ENCODE data around the gene EP400.

The EP400 gene

DNA sequence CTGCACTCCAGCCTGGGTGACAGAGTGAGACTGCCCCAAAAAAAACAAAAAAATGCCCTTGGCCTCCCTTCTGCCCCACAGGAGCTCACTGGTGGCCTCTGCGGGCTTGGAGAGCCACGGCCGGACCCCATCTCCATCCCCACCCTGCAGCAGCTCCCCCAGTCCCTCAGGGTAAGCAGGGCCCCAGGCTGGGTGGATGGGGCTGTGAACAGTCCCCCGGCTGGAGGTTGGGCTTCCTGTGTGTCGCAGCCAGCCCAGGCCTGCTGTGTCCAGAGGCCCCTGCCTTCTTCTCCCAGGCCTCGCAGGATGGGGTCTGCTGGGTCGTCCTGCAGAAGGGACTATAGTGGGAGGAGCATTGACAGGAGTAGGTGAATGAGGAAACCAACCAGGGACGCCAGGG lies 36.1 kb upstream of the EP400 start:
- no peak for DNase-seq

DNA sequence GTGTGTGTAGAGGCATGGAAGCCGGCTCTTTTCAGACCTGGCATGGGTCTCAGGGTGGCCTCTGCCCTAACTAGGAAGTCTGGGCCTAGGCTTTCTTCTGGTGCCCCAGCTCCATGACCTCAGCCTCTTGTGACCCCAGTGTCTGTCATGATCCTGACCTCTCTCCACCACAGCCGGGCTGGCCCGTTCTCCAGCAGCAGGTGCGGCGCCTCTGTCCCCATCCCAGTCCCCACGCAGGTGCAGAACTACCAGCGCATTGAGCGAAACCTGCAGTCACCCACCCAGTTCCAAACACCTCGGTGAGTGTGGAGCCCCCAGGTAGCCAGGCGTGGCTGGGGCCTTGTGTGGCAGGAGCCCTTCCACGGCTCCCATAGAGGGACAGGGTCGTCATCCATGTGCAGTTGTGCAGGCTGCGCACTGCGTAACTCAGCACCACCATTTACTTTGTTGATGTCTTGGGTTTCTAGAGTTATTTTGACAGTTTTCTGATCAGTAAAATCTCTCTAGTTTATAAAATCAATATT lies 35.5 kb upstream of the EP400 start:
- no peak for DNase-seq

DNA sequence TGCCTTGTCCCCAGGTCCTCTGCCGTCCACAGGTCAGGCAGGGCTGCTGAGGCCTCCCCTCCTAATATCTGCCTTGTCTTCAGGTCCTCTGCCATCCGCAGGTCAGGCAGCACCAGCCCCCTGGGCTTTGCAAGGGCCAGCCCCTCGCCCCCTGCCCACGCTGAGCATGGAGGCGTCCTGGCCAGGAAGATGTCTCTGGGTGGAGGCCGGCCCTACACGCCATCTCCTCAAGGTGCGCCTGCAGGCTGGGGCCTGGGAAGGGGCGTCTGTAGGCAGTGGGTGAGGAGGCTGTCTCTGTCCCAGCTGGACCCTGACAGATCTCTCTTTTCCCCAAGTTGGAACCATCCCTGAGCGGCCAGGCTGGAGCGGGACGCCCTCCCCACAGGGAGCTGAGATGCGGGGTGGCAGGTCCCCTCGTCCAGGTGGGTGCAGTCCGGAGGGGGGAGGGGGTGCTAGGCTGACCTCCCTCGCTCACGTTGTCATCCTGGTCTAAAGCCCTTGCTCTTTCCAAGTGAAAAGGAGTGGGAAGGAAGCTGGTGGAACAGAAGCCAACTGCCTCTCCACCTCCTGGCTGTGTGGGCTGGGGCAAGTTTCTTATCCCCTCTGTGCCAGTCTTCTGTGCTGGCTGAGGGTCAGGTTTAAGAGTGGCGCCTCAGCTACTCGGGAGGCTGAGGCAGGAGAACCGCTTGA lies 34.6 kb upstream of the EP400 start:
- no peak for DNase-seq

DNA sequence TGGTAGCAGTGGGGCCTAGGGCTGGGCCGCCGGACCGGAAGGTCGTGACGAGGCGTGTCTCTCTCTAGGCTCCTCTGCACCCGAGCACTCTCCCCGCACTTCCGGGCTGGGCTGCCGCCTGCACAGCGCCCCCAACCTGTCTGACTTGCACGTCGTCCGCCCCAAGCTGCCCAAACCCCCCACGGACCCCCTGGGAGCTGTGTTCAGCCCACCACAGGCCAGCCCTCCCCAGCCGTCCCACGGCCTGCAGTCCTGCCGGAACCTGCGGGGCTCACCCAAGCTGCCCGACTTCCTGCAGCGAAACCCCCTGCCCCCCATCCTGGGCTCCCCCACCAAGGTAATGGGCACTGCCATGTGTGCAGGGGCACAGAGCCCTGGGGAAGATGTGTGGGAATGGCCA lies 33.9 kb upstream of the EP400 start:
- no peak for DNase-seq

DNA sequence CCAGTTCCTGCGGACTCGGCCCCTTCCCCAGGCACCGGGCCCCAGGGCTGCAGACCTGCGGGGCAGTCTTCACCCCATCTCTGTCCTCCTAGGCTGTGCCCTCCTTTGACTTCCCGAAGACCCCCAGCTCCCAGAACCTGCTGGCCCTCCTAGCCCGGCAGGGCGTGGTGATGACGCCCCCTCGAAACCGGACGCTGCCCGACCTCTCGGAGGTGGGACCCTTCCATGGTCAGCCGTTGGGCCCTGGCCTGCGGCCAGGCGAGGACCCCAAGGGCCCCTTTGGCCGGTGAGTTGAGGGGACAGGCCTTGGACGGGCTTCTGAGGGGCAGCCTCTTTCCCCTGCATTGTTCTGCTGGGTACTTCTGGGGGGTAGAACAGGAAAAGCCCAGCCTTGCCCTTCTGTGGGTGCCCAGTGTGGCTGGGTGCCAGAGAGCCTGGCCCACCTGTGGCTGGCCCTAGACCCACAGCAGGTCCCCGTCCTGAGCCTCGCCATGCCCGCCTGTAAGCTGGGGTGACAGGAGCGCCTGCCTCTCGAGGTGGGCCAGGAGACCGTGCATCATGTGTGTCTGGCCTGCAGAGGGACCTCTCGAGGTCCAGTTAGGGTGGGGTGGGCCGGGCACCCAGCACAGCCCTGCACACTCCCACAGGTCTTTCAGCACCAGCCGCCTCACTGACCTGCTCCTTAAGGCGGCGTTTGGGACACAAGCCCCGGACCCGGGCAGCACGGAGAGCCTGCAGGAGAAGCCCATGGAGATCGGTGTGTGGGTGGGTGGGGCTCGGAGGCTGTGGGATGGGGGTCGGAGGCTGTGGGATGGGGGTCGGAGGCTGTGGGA lies 33.2 kb upstream of the EP400 start:
- no peak for DNase-seq

DNA sequence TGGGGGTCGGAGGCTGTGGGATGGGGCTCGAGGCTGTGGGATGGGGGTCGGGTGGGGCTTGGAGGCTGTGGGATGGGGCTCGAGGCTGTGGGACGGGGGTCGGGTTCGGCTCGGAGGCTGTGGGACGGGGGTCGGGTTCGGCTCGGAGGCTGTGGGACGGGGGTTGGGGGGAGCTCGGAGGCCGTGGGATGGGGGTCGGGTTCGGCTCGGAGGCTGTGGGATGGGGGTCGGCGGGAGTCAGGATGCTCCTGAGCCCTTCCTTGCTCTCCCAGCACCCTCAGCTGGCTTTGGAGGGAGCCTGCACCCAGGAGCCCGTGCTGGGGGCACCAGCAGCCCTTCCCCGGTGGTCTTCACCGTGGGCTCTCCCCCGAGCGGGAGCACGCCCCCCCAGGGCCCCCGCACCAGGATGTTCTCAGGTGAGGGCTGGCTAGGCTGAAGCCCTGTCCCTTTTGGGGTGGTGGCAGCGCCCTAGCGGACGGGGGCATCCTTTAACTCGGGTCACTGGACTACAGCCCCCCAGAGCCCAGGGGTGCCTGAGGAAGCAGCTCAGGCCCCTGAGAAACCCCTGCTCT lies 32.5 kb upstream of the EP400 start:
- no peak for DNase-seq

DNA sequence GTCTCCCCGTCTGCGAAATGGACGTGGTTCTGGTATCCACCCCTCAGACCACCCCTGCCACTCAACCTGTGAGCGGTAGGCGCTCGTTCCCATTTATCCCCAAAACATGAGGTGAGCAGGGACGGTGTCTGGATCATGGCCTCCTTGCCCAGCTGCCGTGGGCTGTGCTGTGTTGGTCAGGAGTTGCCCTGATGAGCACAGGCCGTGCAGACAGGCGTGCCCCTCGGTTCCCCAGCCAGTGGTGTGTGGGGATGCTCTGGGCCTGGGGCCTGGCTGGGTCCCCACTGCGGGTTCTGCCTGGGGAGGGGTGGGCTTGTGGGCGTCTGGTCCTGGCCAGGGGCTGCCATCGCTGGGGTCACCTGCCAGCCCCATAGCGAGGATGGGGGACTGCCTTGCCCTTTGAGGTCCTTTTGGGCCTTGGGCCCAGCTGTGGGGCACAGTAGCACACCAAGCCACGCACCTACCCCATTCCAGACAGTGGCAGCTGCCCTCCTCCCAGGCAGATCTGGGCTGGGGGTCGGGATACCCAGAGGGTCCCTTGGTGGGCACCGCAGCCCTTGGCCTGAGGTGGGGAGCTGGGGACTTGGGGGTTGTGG lies 31.9 kb upstream of the EP400 start:
- no peak for DNase-seq

DNA sequence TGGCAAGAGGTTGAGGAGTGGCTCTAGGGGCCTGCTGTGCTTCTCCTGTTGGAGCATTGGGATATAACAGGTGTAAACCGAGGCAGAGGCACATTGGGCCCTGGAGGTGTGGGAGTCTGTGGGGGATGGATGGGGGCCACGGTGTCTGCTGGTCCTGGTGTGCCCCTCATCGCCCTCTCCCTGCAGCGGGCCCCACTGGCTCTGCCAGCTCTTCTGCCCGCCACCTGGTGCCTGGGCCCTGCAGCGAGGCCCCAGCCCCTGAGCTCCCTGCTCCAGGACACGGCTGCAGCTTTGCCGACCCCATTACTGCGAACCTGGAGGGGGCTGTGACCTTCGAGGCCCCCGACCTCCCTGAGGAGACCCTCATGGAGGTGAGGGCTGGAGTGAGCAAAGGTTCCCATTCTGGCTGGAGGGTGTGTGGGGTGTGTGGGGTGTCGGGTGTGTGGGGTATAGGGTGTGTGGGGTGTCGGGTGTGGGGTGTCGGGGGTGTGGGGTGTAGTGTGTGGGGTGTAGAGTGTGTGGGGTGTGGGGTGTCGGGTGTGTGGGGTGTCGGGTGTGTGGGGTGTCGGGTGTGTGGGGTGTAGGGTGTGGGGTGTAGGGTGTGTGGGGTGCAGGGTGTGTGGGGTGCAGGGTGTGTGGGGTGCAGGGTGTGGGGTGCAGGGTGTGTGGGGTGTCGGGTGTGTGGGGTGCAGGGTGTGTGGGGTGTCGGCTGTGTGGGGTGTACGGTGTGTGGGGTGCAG lies 31.3 kb upstream of the EP400 start:
- DNase-seq, result no peak

DNA sequence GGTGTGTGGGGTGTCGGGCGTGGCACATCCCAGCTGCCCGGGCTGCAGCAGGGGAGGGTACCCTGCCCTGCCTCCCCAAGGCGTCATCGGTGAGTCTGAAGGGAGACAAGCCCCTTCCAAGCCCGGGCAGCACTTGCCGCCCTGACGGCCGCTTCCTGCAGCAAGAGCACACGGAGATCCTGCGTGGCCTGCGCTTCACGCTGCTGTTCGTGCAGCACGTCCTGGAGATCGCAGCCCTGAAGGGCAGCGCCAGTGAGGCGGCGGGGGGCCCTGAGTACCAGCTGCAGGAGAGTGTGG lies 30.7 kb upstream of the EP400 start:
- DNase-seq, result no peak

DNA sequence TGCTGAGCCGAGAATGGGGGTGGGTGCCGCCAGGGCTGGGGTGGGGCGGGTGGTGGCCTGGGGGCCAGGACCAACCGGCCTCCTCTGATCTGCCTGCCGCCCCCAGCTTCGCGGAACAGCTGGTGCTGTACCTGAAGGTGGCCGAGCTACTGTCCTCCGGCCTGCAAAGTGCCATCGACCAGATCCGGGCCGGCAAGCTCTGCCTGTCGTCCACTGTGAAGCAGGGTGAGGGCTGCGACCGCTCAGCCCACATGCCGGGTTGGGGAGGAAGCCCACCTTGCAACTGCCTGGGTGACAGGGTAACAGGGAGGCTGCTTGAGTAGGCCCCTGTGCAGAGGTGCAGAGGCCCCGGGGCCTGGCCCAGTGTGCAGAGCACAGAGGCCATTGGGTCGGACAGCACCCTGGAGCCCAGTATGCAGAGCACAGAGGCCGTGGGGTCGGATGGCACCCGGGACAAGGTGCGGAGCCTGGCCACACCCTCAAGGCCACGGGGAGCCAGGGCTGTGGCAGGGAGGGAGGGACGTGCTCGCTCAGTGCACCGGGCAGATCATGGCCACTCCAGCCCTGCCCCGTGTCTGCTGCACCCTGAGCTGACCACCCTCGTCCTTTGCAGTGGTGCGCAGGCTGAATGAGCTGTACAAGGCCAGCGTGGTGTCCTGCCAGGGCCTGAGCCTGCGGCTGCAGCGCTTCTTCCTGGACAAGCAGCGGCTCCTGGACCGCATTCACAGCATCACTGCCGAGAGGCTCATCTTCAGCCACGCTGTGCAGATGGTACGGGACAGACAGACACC lies 30.2 kb upstream of the EP400 start:
- DNase-seq, result no peak

DNA sequence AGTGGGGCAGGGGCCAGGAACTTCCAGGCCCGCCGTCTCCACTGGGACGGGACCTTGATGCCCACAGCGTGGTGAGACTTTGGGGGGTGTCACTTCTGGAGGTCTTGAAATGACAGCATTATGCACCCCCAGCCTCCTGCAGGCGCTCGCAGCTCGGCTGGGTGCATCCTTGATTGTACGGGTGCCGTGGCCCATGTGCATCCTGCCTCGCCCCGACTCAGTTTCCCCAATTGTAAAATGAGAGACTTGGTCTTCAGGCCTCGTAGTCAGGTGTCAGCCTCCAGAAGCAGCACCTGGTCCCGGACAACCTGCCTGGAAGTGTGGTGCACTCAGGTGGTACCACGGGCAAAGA lies 29.6 kb upstream of the EP400 start:
- no peak for DNase-seq

DNA sequence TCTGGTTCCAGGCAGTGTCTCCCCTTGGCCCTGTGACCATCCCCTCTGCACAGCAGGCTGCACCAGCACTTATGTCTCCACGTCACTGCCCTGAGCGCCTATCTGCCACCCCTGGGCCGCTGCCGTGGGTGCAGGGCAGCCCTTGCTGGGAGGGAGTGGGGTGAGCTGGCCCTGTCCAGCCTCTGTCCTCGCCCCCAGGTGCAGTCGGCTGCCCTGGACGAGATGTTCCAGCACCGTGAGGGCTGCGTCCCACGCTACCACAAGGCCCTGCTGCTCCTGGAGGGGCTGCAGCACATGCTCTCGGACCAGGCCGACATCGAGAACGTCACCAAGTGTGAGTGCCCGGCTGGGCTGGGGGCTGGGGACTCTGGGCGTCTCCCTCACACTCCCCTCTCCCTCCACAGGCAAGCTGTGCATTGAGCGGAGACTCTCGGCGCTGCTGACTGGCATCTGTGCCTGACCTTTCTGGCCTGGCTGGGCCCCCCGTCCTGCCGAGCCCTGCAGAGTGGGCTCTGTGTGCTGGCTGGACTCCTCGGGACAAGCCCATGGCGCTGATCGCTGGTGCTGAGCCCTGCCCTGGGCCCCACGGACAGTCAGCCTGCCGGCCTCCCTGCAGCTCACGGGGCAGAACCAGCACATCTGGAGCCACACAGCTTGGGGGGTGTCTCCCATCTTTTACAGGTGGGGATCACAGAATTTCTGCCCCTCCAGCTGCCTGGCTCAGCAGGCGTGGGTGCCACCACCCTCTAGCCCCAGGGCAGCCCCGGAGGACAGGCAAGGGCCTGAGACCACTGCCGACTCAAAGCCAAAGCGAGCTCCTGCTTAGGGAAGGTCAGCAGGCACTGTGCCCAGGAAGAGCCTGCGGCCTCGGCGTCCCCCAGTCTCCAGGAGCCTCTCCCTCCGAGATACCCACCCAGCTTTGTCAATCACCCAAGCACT lies 28.6 kb upstream of the EP400 start:
- DNase-seq, result no peak

DNA sequence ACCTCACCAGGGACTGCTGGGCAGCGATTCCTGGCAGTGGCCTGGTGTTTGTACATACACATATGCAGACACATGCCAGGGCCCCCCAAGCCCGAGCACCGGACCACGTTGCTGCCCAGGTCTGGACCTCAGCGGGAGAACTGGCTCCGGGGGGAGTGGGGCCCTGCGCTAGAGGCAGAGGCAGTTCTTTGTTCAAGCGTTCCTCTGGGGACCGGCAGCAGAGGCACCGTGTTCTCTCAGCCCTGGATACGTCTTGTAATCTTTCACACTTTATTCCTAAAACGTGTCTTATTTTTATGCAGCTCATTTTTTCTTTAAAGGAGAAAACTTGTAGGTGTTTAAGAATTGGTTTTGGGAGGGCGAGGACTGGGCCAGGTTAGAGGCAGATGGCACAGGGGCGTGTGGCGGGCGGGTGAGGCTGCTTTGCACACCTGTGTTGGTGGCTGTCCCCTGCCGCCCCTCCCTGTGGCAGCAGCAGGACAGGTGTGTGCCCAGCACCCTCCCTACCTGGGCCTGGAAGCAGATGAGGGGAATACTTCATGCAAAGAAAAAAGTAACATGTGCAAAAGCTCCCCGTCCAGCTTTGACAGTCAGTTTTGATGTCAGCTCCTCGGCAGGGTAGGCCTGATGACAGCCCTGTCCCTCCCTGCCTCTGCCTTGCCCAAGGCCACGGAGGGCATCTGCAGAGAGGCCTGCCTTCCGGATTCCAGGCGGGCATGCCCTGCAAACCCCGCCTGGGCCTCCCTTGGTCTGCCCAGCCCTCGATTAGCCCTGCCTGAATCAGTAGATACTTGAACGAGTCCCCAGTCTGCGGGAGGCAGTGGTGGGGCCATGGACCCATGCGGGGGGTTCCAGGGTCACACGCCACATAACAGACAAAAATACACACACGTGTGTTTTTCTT lies 27.6 kb upstream of the EP400 start:
- no peak for DNase-seq

DNA sequence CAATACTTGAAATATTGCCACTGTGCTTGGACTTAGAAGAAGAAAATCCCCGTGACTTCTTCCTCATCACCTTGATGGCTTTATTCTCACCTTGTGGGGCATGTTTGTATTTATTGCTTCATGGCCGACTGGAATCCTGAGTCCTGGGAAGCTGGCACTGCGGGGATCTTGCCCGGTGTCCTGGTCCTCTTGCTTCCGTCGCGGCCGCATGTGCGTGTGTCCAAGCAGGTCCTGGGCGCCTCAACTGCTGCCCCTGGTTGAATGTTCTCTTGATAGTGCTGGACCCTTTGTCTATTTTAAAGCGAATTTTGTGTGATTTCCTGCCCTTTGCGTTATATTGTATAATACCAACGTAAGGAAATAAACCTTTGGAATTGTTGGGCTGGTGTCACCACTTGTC lies 27.0 kb upstream of the EP400 start:
- DNase-seq, result no peak

DNA sequence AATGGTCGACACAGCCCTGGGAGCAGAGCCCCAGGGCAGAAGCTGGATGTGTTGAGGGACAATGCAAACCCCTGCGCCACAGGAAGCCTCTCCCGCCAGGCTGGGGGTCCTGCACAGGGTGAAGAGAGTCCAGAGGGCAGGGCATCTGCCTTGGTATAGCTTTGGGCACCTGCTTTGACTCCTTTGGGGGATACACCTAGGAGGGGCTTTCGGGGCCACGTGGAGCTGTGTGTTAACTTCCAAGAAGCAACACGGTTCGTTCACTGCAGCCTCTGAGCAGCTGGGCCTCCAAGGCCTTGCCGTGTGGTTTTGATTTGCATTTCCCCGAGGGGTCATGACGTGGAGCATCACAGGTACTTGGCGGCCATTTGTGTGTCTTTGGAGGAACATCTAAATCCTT lies 26.5 kb upstream of the EP400 start:
- DNase-seq, result no peak

DNA sequence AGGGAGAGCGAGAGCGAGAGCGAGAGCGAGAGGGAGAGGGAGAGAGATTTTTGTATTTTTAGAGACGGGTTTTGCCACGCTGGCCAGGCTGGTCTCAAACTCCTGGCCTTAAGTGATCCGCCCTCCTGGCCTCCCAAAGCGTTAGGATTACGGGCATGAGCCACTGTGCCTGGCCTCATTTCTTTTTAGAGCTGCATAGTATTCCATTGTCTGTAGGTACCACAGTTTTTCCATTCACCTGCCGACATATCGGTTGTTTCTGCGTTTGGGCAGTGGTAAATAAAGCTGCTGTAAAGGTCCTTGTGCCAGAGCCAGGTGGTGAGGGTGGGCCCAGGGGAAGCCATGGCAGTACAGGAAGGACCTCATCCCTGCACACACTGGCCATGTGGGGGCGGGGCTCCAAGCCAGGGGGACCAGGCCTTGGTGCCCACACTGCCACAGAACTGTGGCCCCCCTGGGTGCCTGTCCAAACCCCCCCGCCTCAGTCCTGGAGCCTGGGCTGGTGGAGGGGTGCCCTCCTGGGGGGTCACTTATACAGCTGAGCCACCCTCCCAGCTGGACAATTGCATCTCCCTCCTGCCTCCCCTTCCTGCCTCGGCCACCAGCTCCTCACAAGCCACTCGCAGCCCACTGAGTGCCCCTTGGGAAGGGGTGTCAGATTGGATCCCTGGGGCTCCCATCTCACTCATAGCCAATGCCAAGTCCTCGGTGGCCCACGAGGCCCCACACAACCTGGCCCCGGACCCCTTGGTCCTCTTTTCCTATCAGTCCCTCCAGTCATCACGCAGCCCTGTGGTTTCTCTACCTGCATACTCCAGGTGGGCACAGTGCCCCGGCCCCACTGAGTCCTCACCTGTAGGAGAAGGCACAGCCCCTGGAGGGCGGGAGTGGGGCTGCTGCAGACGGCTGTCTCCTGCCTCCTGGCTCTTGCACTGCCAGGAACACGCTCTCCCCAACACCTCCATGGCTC lies 22.3 kb upstream of the EP400 start:
- DNase-seq, result no peak

DNA sequence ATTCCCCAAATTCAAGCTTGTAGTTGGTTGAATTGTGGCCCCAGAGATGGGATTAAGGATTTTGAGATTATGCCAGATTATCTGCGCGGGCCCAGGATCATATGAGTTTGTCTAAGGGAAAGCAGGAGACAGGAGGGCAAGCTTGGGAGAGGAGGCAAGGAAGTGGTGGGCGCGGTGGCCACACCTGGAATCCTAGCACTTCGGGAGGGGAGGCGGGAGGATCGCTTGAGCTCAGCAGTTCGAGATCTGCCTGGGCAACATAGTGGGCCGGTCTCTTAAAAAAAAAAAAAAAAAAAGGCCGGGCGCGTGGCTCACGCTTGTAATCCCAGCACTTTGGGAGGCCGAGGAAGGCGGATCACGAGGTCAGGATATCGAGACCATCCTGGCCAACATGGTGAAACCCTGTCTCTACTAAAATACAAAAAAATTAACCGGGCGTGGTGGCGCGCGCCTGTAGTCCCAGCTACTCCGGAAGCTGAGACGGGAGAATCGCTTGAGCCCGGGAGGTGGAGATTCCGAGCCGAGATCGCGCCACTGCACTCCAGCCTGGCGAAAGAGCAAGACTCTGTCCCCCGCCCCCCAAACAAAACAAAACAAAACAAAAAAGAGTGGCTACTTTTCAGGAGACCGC lies 21.5 kb upstream of the EP400 start:
- peak; percentile 54 for DNase-seq
